Testis (tissue), 3 donors: Measurements from ENCODE around the gene RBM6. TPM values are rescaled to one million over a fixed set of nuclear protein-coding genes. Genes with fewer than 3 reads are reported as not detected.

Experiments
- DNase-seq: peaks from one replicate; pipeline ENCODE4 v3.0.0-alpha.2; 2019
- H3K27ac ChIP-seq, 2 donors: fragments of 200-600 bp; sonication (generic); one replicate each; pipeline ENCODE4 v1.5.1; 2019
- H3K27me3 ChIP-seq: fragments of 200-600 bp; sonication (generic); one replicate; pipeline ENCODE4 v1.5.1; 2019
- H3K36me3 ChIP-seq: fragments of 200-600 bp; sonication (generic); one replicate; pipeline ENCODE4 v1.5.1; 2017; ENCODE audit warnings: low read depth; ENCODE audit errors: missing control alignments
- H3K4me1 ChIP-seq: fragments of 200-600 bp; sonication (generic); one replicate; pipeline ENCODE4 v1.5.1; 2019
- H3K4me3 ChIP-seq, 2 donors: fragments of 200-600 bp; sonication (generic); one replicate each; pipeline ENCODE4 v1.5.1; 2017 to 2019
- H3K9me3 ChIP-seq: fragments of 200-600 bp; sonication (generic); one replicate; pipeline ENCODE4 v1.5.1; 2017
- CTCF ChIP-seq, 3 experiments: fragments of 450-650 bp in 2 of 3; fragments of 200-600 bp in 1 of 3; sonication (generic) in 1 of 3; IDR thresholded peaks; one replicate each; pipeline ENCODE4 v1.5.1; 2016 to 2019; ENCODE audit warnings: antibody characterized with exemption in 3 of 3, mild to moderate bottlenecking in 2 of 3, moderate library complexity in 1 of 3
- POLR2A ChIP-seq: fragments of 450-650 bp; IDR thresholded peaks from one replicate; pipeline ENCODE4 v1.6.1; 2017; ENCODE audit warnings: antibody characterized with exemption, mild to moderate bottlenecking, moderate library complexity
- WGBS, 2 donors: methylation state at CpG; one replicate each; pipeline ENCODE4 v1.1.5; 2018; 5-methylcytosine and 5-hydroxymethylcytosine counted together
- intact Hi-C: fragments of 100-400 bp; cut with DNase I; formaldehyde crosslinking; loops from one replicate; pipeline ENCODE4 v1.15.1; 2023; ENCODE audit warnings: low total_unique reads
- polyA plus RNA-seq: library from polyadenylated mRNA; stranded (reverse); fragments of 350-450 nt; fragmentation: Illumina TruSeq; extraction: RNeasy Lipid Tissue Mini Kit (QIAGEN cat#74804); gene quantifications from one replicate; pipeline ENCODE4 v1.2.3, GENCODE V29; 2014; ENCODE audit warnings: low read depth, low replicate concordance; ENCODE audit not compliant: insufficient read depth
- total RNA-seq, 2 donors: library from RNA; depleted of rRNA; stranded (reverse); fragments of >200 nt; gene quantifications; one replicate each; pipeline ENCODE4 v1.2.3, GENCODE V29; 2016

Gene RBM6
- total and polyA plus RNA-seq, 3 donors from 2014 or later = 104 to 229 (median 212) TPM

DNA sequence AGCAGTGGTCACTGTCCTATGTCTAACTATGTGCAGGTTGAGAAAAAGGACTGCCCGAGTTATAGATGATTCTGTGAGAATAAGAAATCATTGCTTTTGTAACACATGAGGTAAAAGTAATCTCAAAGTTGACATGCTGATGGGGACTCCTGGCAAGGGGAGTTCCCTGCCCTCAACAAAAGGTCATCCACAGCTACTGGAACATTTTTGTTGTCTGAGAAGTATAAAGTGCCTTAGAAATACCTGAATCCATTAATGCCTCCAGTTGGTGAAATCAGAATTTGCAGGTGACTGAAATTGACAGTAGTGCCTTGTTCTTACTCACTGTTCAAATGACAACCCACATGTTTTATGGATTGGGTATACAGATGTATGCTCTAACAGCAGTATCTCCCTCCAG is 105.0 kb downstream of the RBM6 start:
- no peak for TF ChIP-seq POLR2A
- TF ChIP-seq CTCF (IDR thresholded peaks at IDR 0.05) = no peak
- DNase-seq = no peak
- H3K9me3 ChIP-seq = no peaks in the 10 kb centered on the region
- no peak overlapping the region for H3K4me3 ChIP-seq
- intact Hi-C loops = no loop called here
- 72 to 78% methylated on average over 1 of the region's 1 CpG for whole genome bisulfite sequencing, 2 donors
- H3K27me3 ChIP-seq = no peaks in the 10 kb centered on the region
- no peaks in the 10 kb centered on the region for H3K4me1 ChIP-seq
- no peaks in the 10 kb centered on the region for H3K36me3 ChIP-seq
- no peak overlapping the region for H3K27ac ChIP-seq

DNA sequence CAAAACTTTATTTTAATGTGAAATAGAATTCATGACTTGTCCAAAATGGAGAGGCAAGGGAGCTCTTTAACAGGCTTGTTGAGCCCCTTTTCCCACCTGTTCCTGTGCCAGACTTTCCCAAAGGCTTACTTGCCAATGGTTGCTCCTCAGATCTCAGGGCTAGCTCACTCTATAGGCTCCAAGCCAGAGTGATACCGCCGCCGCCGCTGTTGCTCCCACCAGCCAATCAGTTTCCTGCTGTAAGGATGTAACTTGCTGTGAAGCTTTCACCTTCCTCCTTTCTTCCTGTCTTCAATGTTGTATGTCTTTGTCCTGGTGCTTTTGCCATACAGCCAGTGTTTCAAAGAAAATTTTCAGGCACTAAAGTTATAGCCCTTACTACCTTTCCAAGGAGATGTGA is 107.5 kb downstream of the RBM6 start:
- Histone ChIP-seq H3K27ac (no peak overlapping the region), H3K9me3 (no peaks in the 10 kb centered on the region), H3K4me3 (no peak overlapping the region), H3K4me1 (no peaks in the 10 kb centered on the region), H3K36me3 (no peaks in the 10 kb centered on the region), H3K27me3 (no peaks in the 10 kb centered on the region)
- 94 to 100% methylated on average over 4 of the region's 4 CpGs for WGBS, 2 donors
- TF ChIP-seq POLR2A (no peak), CTCF (IDR thresholded peaks at IDR 0.05) (no peak)
- intact Hi-C loops = no loop called here
- no peak for DNase-seq

GRCh38 chr3:50050361-50050760 is 110.4 kb downstream of the RBM6 start:
- no peak overlapping the region for H3K4me3 ChIP-seq
- H3K27ac ChIP-seq = no peak overlapping the region
- H3K9me3 ChIP-seq = no peaks in the 10 kb centered on the region
- no peak for TF ChIP-seq POLR2A
- TF ChIP-seq CTCF (IDR thresholded peaks at IDR 0.05) = no peak
- DNase-seq = no peak
- intact Hi-C loops = no loop called here
- no peaks in the 10 kb centered on the region for H3K4me1 ChIP-seq
- no peaks in the 10 kb centered on the region for H3K27me3 ChIP-seq
- no peaks in the 10 kb centered on the region for H3K36me3 ChIP-seq

- no peak overlapping the region for H3K4me3 ChIP-seq
- no peak for TF ChIP-seq CTCF (IDR thresholded peaks at IDR 0.05)
- no peak for TF ChIP-seq POLR2A
- H3K9me3 ChIP-seq = no peaks in the 10 kb centered on the region
- H3K27me3 ChIP-seq = no peaks in the 10 kb centered on the region
- no peak for DNase-seq
- intact Hi-C loops = no loop called here
- H3K4me1 ChIP-seq = no peaks in the 10 kb centered on the region
- 93 to 95% methylated on average over 6 of the region's 6 CpGs for WGBS, 2 donors
- H3K36me3 ChIP-seq = no peaks in the 10 kb centered on the region
- H3K27ac ChIP-seq = no peak overlapping the region
Measured at GRCh38 chr3:50057756-50058155, 117.8 kb downstream of the RBM6 start.

GRCh38 chr3:50068134-50068533 is 128.2 kb downstream of the RBM6 start:
- intact Hi-C loops = no loop called here
- 91% methylated on average over 2 of the region's 2 CpGs for WGBS, 2 donors
- Histone ChIP-seq H3K27me3 (no peaks in the 10 kb centered on the region), H3K9me3 (no peaks in the 10 kb centered on the region), H3K4me3 (no peak overlapping the region), H3K4me1 (no peaks in the 10 kb centered on the region), H3K36me3 (no peaks in the 10 kb centered on the region), H3K27ac (no peak overlapping the region)
- DNase-seq = no peak
- no peak for TF ChIP-seq POLR2A
- TF ChIP-seq CTCF (IDR thresholded peaks at IDR 0.05) = no peak
